ENCODE data around the gene FARSB.

The FARSB gene

GRCh38 chr2:222689322-222689721, 33.4 kb upstream of the FARSB start:
- POLR2A ChIA-PET, result no interaction called here
- H3K4me3 ChIP-seq (ENCODE audit: low read depth, low read length), result no peak overlapping the region

GRCh38 chr2:222688917-222689316, 33.0 kb upstream of the FARSB start:
- no peaks in the 10 kb centered on the region for H3K9me3 ChIP-seq (ENCODE audit: control insufficient read depth, insufficient read depth, low read depth, low read length)
- CTCF ChIA-PET, result interaction anchor here (0.6 to 4.6 kb wide), 10 partner anchors 11 to 664 kb away, joined by 3 to 37 read pairs (median 4); no protein-coding TSS in a partner anchor
- H3K36me3 ChIP-seq (ENCODE audit: control insufficient read depth in 2 of 2, insufficient read depth in 1 of 2, low read length in 2 of 2), result no peaks in the 10 kb centered on the region
- H3K4me1 ChIP-seq (ENCODE audit: control insufficient read depth, insufficient read depth, low read length), result no peaks in the 10 kb centered on the region
- H3K4me3 ChIP-seq (ENCODE audit: low read depth, low read length), result no peak overlapping the region
- POLR2A ChIA-PET, result no interaction called here
- no peak overlapping the region for H3K27ac ChIP-seq (ENCODE audit: extremely low read depth, low read depth, low read length)
- TF ChIP-seq KLF8 (tag by site-specific recombination; IDR thresholded peaks at IDR 0.05), result no peak
- no peak for TF ChIP-seq ZNF2 (tag by site-specific recombination; IDR thresholded peaks at IDR 0.05)
- TF ChIP-seq ZNF621 (tag by site-specific recombination; IDR thresholded peaks at IDR 0.05), result no peak
- no peak for TF ChIP-seq ZNF24 (tag by site-specific recombination; IDR thresholded peaks at IDR 0.05)
- no peak for TF ChIP-seq SP3 (tag by site-specific recombination; IDR thresholded peaks at IDR 0.05)
- no peak for TF ChIP-seq ZNF311 (tag by site-specific recombination; IDR thresholded peaks at IDR 0.05; ENCODE audit: borderline replicate concordance)
- TF ChIP-seq ZXDB (tag by site-specific recombination; IDR thresholded peaks at IDR 0.05), result no peak
- no peak for TF ChIP-seq ZNF121 (tag by site-specific recombination; IDR thresholded peaks at IDR 0.05)
- TF ChIP-seq ZNF521 (tag by site-specific recombination; IDR thresholded peaks at IDR 0.05), result no peak
- no peak for TF ChIP-seq REPIN1 (tag by site-specific recombination; IDR thresholded peaks at IDR 0.05; ENCODE audit: low read depth)
- TF ChIP-seq PRDM4 (tag by site-specific recombination; IDR thresholded peaks at IDR 0.05), result no peak
- TF ChIP-seq ZNF48 (tag by site-specific recombination; IDR thresholded peaks at IDR 0.05), result no peak

More at GRCh38 chr2:222689322-222689721, 33.4 kb upstream of the FARSB start:
- Histone ChIP-seq H3K36me3 (ENCODE audit: control insufficient read depth in 2 of 2, insufficient read depth in 1 of 2, low read length in 2 of 2) (no peaks in the 10 kb centered on the region), H3K27ac (ENCODE audit: extremely low read depth, low read depth, low read length) (no peak overlapping the region), H3K9me3 (ENCODE audit: control insufficient read depth, insufficient read depth, low read depth, low read length) (no peaks in the 10 kb centered on the region), H3K4me1 (ENCODE audit: control insufficient read depth, insufficient read depth, low read length) (no peaks in the 10 kb centered on the region)
- TF ChIP-seq ZNF394 (tag by site-specific recombination; IDR thresholded peaks at IDR 0.05; ENCODE audit: borderline replicate concordance) (no peak), ZNF692 (tag by site-specific recombination; IDR thresholded peaks at IDR 0.05) (no peak), ZNF585B (tag by site-specific recombination; IDR thresholded peaks at IDR 0.05) (no peak), ZBTB17 (tag by site-specific recombination; IDR thresholded peaks at IDR 0.05) (no peak), ZBTB6 (tag by site-specific recombination; IDR thresholded peaks at IDR 0.05) (no peak), ZNF473 (tag by site-specific recombination; IDR thresholded peaks at IDR 0.05) (no peak), ZNF202 (tag by site-specific recombination; IDR thresholded peaks at IDR 0.05; ENCODE audit: borderline replicate concordance) (no peak), ZNF658 (tag by site-specific recombination; IDR thresholded peaks at IDR 0.05) (no peak), ZNF677 (tag by site-specific recombination; IDR thresholded peaks at IDR 0.05) (no peak), ZNF391 (tag by site-specific recombination; IDR thresholded peaks at IDR 0.05; ENCODE audit: borderline replicate concordance, low read depth) (no peak), ZSCAN5A (tag by site-specific recombination; IDR thresholded peaks at IDR 0.05) (no peak), SCRT1 (tag by site-specific recombination; IDR thresholded peaks at IDR 0.05; ENCODE audit: borderline replicate concordance) (no peak), INSM2 (tag by site-specific recombination; IDR thresholded peaks at IDR 0.05) (no peak), PRDM1 (tag by site-specific recombination; IDR thresholded peaks at IDR 0.05) (no peak), ZNF274 (IDR thresholded peaks at IDR 0.05; ENCODE audit: low read length) (no peak), ZNF274 (tag by site-specific recombination; IDR thresholded peaks at IDR 0.05; ENCODE audit: borderline replicate concordance) (no peak), ZNF670 (tag by site-specific recombination; IDR thresholded peaks at IDR 0.05; ENCODE audit: low read depth) (no peak), ZNF416 (tag by site-specific recombination; IDR thresholded peaks at IDR 0.05) (no peak), ZNF530 (tag by site-specific recombination; IDR thresholded peaks at IDR 0.05; ENCODE audit: low read depth) (no peak), ZNF311 (tag by site-specific recombination; IDR thresholded peaks at IDR 0.05; ENCODE audit: borderline replicate concordance) (no peak), TCF7L2 (IDR thresholded peaks at IDR 0.05; ENCODE audit: borderline replicate concordance, low read depth, low read length) (no peak)
- CTCF ChIA-PET, result interaction anchor here (0.7 to 4.6 kb wide), 13 partner anchors 11 to 1112 kb away, joined by 3 to 37 read pairs (median 9); no protein-coding TSS in a partner anchor

Data from HEK293 (cell line).